SKM-1 (cell line): ENCODE data around the gene PLEKHA1.

Experiments used
- DNase-seq: peaks from one replicate; lab custom pipeline; 2025; ENCODE audit not compliant: unreplicated experiment; lab: John Stamatoyannopoulos, UW

The PLEKHA1 gene

DNA sequence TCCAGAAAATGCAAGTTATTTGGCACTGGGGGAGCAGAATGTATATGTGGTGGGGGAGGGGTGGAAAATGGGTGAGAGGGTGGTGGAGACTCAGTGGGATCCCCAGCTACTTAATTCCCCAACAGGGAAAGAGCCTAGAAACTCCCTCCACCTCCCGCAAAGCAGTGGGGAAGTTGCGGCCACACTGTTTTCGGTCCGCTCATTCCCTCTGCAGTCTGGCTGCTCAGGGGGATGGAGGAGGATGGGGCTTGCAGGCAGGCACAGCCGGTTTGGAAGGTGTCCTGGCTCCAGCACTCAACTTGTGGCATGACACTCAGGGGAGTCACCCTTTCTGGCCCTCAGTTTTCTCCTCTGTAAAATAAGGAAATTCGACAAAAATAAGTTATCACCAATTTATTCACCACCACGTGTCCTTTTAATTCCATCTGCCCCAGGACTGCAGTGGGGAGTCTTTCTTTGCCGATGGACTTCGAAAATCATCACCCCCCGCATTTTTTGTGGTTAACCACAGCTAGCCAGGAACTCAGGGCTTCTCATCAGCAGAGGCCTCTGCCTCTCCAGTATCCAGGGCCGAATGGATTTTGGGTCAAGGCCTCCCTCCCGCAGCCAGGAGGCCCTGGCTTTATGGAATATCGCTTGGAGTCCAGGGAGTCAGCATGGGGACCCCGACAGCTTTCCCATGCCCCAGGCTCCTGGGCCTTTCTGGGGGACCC lies 85.2 kb downstream of the PLEKHA1 start:
- no peak for DNase-seq

DNA sequence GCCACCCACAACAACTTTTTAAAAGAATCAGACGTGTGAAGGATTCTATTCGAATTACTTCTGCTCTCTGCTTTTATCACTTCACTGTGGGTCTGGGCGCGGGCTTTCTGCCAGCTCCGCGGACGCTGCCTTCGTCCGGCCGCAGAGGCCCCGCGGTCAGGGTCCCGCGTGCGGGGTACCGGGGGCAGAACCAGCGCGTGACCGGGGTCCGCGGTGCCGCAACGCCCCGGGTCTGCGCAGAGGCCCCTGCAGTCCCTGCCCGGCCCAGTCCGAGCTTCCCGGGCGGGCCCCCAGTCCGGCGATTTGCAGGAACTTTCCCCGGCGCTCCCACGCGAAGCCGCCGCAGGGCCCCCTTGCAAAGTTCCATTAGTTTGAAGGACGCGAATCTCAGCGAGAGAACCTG lies 86.4 kb downstream of the PLEKHA1 start:
- DNase-seq: no peak

DNA sequence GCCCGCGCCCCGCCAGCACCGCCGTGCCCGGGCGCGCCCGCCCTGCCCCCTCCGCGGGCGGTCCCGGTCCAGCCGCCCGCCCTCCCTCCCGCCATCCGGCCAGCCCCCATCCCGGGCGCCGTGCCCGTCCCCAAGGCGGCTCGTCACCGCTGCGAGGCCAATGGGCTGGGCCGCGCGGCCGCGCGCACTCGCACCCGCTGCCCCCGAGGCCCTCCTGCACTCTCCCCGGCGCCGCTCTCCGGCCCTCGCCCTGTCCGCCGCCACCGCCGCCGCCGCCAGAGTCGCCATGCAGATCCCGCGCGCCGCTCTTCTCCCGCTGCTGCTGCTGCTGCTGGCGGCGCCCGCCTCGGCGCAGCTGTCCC lies 86.8 kb downstream of the PLEKHA1 start, which contains the start of gene HTRA1:
TSS of gene HTRA1 (plus strand) at position 187 of the 362 bp plus-strand sequence. CDS start at position 287, 100 bp downstream.
- no peak for DNase-seq

DNA sequence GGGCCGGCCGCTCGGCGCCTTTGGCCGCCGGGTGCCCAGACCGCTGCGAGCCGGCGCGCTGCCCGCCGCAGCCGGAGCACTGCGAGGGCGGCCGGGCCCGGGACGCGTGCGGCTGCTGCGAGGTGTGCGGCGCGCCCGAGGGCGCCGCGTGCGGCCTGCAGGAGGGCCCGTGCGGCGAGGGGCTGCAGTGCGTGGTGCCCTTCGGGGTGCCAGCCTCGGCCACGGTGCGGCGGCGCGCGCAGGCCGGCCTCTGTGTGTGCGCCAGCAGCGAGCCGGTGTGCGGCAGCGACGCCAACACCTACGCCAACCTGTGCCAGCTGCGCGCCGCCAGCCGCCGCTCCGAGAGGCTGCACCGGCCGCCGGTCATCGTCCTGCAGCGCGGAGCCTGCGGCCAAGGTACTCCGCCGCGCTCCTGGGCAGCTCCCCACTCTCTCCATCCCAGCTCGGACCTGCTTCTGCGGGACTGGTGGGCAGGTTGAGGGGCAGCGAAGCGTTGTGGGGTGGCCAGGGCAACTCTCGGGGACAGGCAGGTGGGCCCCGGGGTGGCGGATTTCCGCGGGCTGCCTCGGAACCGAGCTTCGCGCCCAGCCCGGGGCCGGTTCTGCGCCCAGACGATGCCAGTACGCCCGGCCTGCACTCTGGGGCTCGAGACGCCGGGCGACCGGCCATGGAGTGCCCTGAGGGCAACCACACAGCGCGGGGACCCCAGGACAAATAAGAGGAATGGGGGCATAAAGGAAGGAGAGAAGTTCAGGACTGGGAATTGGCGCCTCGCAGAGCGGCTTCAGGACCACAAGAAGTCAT lies 87.4 kb downstream of the PLEKHA1 start:
- DNase-seq: no peak

DNA sequence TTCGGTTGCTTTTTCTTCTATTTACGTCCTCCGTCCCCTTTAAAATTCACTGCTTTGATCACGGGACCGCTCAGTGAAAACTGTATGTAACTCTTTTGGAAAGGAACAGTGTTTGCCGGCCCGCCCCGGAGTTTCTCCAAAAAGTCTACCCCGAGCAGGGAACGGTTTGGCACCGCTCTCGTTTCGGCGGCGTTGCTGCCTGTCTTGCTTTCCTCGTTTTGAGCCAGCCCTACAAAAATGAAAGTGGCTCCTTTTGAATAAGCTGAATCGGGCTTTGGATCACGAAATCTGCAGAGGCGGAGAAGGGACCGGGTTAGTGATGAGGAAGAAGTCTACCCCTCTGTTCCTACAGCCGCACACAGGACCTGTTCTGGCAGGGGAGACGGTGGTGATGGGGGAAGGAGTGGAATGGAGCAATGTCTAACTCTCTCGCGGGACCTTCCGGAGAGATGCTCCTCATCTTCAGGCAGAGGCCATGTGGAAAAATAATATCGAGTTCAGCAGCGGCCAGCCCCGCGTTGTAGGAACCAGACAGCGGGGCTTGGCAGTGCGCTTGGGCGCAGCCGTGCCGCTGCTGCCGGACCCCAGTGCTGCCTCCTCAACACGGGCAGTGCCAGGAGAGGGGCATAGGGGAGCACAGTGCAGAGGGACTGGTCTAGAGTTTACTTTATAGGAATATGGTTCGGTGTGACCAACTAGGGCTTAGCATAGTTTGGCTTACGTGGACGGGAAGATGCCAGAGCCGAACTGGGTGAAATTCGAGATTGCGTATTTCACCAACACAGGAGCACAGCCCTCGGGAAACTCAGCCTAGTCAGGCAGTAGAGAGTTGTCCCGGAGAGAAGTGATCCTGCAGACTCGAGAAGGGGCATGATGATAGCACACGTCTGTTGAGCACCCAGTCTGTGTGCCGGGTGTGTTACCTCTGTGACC lies 88.3 kb downstream of the PLEKHA1 start:
- DNase-seq: no peak

DNA sequence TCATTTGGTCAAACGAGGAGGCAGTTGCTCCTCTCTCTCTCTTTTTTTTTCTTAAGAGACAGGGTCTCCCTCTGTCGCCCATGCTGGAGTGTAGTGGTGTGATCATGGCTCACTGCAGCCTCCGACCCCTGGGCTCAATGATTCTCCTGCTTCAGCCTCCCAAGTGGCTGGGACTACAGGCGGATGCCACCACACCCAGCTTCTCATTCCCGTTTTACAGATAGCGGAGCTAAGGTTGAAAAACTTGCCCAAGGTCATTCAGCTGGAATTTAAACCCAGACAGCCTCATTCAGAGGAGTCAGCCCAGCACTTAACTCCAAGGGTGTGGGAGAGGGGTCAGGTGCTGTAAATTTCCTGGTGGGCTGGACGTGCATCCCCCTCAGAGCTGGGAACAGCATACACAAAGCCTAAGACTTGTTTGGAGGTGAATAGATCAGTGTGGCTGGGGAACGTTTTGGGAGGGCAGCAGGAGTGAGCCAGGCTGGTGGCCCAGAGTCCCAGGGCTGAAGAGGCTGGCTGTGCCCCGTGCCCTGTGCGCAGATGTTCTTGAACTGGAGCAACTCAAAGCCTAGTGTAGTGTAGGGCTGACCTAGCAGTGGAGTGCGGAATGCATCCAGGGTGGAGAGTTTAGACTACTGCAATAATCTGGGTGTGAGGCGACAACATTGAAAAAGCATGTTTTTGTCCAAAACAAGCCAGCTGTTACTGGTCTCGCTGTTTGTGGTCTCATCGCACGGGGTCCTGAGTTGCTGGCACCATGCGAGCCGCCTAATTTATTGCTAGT lies 89.2 kb downstream of the PLEKHA1 start:
- DNase-seq: no peak

DNA sequence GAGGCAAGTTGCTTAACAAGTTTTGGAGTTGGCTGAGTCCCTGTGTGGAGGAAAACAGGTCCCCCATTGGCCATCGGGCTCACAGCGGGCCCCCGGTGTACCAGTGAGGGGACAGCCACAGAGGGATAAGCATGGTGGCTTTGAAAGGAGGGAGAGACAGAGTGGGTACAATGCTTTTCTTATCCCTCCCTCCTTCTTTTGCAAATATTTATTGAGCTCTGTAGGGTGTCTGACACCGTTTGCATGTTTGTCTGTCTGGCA lies 89.7 kb downstream of the PLEKHA1 start:
- DNase-seq: no peak

DNA sequence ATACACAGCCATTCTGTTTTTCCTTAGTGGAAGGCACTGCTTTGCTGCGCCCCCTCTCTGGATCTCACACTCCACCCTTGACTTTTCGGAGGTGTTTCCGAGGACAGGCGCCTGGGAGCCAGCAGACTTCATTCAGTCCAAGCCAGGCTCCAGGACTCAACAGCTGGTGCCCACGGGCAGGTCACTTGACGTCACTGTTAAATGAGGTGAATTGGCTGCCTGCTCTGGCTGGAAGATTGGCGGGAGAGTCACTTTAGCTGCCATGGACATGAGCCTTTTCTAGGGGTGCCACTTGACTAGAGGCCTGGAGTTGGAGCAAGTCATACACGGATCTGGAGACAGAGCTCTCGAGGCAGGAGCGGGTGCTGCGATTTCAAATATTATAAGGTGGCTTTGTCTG lies 90.1 kb downstream of the PLEKHA1 start:
- no peak for DNase-seq

DNA sequence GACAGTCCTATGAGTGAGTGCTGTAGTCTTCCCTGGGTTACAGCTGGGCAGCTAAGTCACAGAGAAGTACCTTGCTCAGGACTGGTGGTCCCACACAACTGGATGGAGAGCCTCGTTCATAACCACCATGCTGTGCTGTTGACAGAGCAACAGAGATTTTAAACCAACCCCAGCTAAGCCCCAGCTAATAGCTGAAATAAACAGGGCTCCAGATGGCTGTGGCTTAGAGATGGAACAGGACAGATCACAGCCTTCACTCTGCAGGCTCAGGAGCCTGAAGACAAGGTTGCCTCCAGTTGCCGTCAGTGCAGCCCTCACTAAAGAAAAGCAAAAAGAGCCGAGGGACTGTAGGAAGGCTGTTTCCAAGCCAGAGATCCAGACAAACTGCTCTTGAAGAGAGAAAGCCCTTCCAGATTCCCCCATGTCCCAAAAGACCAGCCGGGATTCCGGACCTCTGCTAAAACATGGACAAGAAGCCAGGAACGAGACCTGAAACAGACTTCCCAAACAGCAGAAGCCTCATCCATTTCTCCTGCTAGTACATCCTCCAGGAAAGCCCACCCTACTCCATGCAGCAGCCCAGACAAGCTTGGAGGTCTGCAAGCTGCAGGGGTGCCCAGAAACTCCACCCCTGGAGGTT lies 91.0 kb downstream of the PLEKHA1 start:
- DNase-seq: no peak

DNA sequence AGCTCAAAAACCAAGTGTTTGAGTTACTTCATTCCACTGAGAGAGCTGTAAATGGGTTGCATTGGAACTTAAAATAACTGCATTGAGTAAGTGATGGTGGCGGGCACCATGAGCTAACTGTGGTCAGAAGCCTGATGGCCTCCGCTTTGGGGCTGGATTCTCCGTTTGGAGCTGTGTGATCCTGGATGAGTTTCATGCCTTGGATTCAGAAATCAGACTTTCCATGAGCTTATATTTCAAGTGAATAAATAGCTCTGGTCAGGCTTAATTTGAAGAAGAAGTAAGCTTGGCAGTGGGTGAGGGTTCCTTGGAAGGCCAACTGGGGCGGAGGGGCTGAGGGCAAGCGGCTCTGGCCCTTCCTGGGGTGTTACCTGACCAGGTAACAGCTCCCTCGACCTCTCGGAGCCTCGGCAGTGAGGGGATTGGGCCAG lies 92.5 kb downstream of the PLEKHA1 start:
- DNase-seq: no peak

DNA sequence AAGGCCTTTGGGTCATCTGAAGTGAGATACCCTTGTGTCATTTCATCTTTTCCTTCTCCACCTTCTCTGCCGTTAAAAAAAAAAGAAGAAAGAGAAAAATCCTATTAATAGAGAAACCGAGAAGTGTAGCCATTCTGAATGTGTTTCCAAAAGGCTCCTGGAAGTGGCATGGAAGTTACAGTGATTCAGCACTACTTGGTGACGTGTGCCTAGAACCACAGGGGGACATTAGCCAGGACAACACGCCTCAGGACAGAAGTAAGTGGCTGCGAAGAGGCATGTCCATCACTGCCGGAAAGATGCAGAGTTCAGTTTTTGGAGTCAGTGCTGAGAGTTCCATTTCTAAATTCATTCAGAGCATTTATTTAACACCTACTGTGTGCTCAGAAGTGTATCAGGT lies 93.2 kb downstream of the PLEKHA1 start:
- no peak for DNase-seq

DNA sequence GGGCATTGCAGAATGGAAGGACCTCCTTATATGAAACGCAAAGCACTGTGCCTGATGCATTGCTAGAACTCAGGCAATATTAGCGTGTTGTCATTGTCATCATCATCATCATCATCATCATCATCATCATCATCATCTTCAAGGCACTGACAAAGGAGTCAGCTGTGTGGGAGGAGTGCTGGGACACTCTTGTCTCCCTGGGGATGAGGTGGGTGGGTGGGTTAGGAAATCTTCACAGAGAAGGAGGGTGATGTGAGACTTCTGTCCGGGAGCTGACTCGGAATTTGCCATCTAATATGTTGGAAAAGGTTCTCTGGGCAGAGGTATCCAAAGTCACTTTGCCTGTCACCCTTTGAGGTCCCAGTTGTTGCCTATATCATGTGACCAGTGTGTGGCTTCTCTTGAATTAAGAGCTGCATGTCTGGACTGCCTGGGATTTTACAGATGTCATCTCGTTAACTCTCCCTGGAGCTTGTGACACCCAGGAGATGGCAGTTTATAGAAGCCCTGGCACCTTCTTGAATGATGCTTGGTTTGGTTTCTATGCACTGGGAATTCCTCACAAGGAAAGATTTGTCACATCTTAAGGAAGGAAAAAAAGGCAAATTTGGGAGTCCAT lies 93.9 kb downstream of the PLEKHA1 start:
- no peak for DNase-seq

DNA sequence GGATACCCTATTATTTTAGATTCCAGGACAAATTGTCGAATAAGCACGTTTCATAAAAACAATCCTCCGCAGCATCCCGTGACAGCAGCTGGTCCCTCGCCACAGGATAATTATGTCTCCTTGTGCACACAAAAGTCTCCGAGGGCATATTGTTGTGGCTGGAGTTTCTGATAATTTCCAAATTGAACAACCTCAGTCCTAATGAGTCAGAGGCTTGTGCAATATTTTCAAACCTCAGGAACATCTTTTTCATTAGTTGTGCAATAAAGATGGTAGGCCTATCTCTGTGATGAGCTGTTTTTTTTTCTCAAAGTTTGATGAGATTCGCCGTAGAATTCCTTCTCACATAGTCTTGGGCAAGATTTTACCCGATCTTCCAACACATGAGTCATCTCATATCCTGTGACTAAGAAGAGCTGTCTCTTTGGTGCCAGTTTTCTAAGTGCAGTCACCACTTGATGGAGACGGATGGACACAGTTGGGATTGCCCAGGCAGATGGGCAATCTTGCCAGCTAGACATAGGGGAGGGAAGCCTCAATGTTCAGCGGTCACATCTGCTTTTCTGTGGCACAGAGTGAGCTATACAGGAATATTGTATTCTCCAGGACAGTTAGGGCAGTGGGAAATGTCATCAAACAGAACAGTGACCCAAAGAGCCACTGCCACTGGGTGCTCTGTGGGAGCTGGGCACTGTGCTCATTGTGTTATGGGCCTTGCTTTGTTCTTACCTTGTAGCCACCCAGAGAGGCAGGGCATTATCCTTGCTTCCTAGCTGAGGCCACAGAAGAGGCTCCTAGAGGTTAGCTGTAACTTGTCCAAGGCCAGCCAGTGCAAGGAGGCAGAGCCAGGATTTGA lies 94.6 kb downstream of the PLEKHA1 start:
- DNase-seq: no peak

DNA sequence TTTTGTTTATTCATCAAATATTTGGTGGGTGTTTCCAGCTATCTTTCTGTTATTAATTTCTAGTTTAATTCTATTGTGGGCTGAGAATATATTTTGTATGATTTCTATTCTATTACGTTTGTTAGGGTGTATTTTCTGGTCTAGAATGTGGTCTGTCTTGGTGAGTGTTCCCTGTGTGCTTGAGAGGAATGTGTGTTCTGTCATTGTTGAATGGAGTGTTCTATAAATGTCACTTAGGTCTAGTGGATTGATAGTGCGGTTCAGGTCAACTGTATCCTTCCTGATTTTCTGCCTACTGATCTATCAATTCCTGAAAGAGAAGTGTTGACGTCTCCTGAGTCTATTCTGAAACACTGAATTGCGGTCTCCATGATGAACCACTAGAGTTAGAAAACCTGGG lies 95.3 kb downstream of the PLEKHA1 start:
- DNase-seq: no peak

DNA sequence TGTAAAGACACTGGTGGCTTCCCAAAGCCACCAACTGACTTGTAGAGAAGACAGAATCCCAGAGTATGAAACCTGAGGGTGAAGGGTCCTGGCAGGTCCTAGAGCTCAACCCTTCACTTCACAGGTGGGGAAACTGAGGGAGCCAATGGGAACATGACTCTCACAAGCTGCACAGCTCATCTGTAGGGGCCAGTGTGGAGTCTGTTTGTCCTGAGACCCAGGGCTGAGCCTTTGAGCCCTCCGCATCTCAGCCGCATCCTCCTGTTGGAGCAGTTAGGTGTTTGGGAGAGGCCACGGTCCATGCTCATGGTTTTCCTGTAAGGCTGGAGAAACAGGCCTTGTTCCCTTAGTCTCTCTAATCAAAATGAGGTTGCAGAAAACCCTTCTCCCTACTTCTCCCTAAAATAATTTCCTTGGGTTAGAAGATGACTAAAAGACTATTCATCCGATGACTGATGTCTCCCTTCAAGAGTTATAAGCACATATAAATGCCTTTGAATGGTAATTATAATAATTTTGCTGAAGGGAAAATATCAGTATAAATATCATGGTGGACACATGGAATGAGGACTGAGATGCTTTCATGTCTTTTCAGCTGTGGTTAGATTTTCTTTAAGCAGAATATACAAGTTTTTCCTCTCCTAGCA lies 97.1 kb downstream of the PLEKHA1 start:
- DNase-seq: no peak

DNA sequence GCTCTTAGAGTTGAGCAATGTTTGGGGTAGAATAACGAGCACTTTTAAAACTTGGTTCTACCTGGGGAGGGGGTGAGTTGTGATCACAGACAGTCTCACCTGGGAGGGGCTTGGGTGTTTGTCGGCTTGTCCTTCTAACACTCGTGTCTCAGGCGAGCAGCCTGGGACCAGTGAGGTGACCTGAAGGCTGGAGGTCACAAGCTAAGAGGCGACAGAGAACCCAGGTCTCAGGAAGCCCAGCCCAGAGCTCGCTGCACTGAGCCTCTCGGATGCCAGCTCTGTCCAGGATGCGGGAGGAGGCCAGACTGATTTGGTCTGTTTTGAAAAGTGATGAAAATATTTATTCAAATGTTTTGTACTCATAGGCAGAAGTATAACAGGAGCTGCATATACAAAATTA lies 98.6 kb downstream of the PLEKHA1 start:
- DNase-seq: no peak

DNA sequence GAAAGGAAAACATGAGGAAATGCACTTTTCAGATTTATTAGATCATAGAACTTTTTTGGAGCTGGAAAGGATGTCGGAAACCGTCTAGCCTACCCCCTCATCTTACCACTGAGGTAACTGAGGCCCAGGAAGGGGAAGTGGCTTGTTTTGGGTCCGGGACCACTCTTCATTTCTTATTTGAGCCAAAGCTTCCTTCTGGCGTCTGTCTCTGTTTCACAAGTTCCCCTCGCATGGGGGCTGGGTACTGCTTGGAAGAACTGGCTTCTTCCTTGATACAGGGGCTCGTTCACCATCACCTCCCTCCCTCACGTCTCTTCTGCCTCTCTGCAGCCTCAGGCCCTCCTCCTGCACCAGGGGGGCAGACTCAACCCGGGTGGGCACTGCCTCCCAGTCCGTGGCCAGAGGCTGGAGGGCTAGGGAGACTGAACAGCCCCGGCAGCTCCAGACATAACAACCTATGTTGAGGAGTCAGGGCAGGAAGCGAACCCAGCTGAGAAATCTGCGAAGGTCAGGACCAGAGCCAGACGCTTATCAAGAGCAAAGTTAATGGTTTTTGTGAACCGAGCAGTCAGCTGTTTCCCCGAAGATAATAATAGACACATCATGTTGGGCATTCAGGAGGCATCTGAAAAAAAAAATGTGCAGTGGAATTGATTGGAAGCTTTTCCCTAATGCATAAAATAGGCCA lies 99.8 kb downstream of the PLEKHA1 start:
- DNase-seq: no peak

DNA sequence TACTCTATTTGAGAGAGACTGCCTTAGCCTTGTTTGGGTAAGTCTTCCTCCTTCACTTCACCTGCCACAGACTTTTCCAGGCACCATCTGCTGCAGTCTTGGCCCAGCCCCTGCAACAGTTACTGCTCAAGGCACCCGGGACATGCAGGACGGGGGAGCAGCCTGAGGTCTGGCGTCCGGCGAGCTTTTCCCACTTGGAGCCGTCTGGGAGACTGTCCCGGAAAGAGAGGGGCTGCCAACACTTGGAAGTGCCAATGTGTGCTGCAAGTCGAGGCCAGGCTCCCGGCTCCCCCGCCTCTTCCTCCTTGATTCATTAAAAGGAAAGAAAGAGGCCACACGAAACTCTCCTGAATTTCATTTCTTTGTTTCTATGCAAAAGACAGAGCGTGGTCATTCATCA lies 100.6 kb downstream of the PLEKHA1 start:
- no peak for DNase-seq
